ENCODE measurements around the gene MAG. TPM values are rescaled to one million over a fixed set of nuclear protein-coding genes. Genes with fewer than 3 reads are reported as not detected.

The MAG gene
- total and polyA plus RNA-seq, 10 of the 15 experiments (the other 5 are each of a cell fraction or from before 2014, with no cell fraction given), result 0.03 to 0.82 (median 0.17) TPM; not detected in 2

DNA sequence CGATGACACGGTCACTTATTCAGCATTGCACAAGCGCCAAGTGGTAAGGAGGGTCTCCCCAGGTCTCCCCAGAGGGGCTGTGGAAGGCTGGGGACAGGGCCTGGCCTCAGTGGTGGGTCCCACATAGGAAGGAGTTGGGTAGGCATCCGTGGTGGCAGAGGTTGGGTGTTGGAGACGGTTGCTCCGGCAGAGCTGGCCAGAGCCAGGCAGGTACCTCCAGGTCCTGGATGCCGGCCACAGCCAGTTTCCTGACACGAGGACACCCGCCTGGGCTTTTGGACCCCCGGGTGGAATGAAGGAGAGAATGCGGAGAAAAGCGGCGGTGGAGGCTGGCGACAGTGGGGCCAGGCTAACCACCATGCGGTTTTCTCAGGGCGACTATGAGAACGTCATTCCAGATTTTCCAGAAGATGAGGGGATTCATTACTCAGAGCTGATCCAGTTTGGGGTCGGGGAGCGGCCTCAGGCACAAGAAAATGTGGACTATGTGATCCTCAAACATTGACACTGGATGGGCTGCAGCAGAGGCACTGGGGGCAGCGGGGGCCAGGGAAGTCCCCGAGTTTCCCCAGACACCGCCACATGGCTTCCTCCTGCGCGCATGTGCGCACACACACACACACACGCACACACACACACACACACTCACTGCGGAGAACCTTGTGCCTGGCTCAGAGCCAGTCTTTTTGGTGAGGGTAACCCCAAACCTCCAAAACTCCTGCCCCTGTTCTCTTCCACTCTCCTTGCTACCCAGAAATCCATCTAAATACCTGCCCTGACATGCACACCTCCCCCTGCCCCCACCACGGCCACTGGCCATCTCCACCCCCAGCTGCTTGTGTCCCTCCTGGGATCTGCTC lies 54.5 kb downstream of the MAG start:
- Histone ChIP-seq H3K79me2 (ENCODE audit: control insufficient read depth, insufficient read depth, low read length) (no peaks in the 10 kb centered on the region), H2AFZ (ENCODE audit: control insufficient read depth, low read depth, low read length) (peak overlapping the region; percentile 59), H3K9me3 (replicated peaks; ENCODE audit: control insufficient read depth, insufficient read depth, low read length) (no peaks in the 10 kb centered on the region), H3K4me3 (peak overlapping the region; percentile 15; the same call in 1 of the 2 replicates), H4K20me1 (ENCODE audit: control insufficient read depth, insufficient read depth) (no peaks in the 10 kb centered on the region), H3K4me2 (ENCODE audit: control insufficient read depth, insufficient read depth) (peak overlapping the region; percentile 3), H3K9ac (ENCODE audit: control insufficient read depth, insufficient read depth, low read length) (peak overlapping the region; percentile 37), H3K36me3 (ENCODE audit: control insufficient read depth in 2 of 2, insufficient read depth in 2 of 2, low read length in 1 of 2) (peaks cover 7 to 14% of the 10 kb centered on the region in 2 experiments), H3K27ac (ENCODE audit: control insufficient read depth, insufficient read depth) (peak overlapping the region; percentile 97), H3K27me3 (replicated peaks in 1 of 2; ENCODE audit: control insufficient read depth in 2 of 2, insufficient read depth in 2 of 2, low read length in 1 of 2) (no peaks in the 10 kb centered on the region), H3K4me1 (ENCODE audit: control insufficient read depth, insufficient read depth, low read length) (peaks cover 55% of the 10 kb centered on the region)
- POLR2A ChIA-PET, result interaction anchor here (0.6 to 5.4 kb wide), 15 partner anchors 9 to 707 kb away, joined by 3 to 135 read pairs (median 5); no protein-coding TSS in a partner anchor
- BruUV-seq (replicated peaks), result TSS peak; percentile 72
- in situ Hi-C loops (cut with MboI), result loop anchor here (5.0 kb wide), 1 partner anchor 121 kb away; no protein-coding TSS in a partner anchor
- CTCF ChIA-PET, result interaction anchor here (0.7 to 5.8 kb wide), 12 partner anchors 13 to 205 kb away, joined by 3 to 61 read pairs (median 5); no protein-coding TSS in a partner anchor
- FAIRE-seq, result peak; percentile 87
- DNase-seq (ENCODE audit: low read depth, low spot score), result peak; percentile 74
- peak; percentile 67 for ATAC-seq
- intact Hi-C loops (cut with micrococcal nuclease; ENCODE audit: unreplicated experiment), result loop anchor here (1.0 to 5.0 kb wide), 5 partner anchors 11 to 251 kb away; partner anchors contain the start of gene USF2
- WGBS (ENCODE audit: insufficient coverage, insufficient replicate concordance, low lambda C conversion rate, missing lambda C conversion rate), result 8% methylated on average over 28 of the region's 28 CpGs
- SMC1A ChIA-PET (ENCODE audit: uncharacterized antibody, unreplicated experiment), result interaction anchor here (0.7 to 7.7 kb wide), 16 partner anchors 15 to 163 kb away, joined by 3 to 152 read pairs (median 6); partner anchors contain the start of gene CD22
- RAD21 ChIA-PET (ENCODE audit: unreplicated experiment), result interaction anchor here (0.7 to 6.2 kb wide), 17 partner anchors 9 to 149 kb away, joined by 3 to 127 read pairs (median 3); partner anchors contain the start of gene CD22
- TF ChIP-seq SMARCA5 (IDR thresholded peaks at IDR 0.05) (0 out of 2 replicates have a peak, but pooled peaks have one; percentile 22), BHLHE40 (IDR thresholded peaks at IDR 0.05; ENCODE audit: borderline replicate concordance in 1 of 2, low read depth in 2 of 2, low read length in 1 of 2) (peak; percentile 90 to 95), IKZF1 (conservative IDR thresholded peaks at IDR 0.05) (peak; percentile 96), RCOR1 (conservative IDR thresholded peaks at IDR 0.05; ENCODE audit: low read depth, low read length) (no peak), MXI1 (IDR thresholded peaks at IDR 0.05; ENCODE audit: low read depth, low read length) (peak; percentile 84), SPI1 (IDR thresholded peaks at IDR 0.05; ENCODE audit: borderline replicate concordance, insufficient read depth, low read depth, low read length) (no peak), ETV6 (conservative IDR thresholded peaks at IDR 0.05 in 1 of 2, IDR thresholded peaks at IDR 0.05 in 1 of 2; ENCODE audit: borderline replicate concordance in 1 of 2, low read depth in 1 of 2) (peak in 1 of 2 experiments; percentile 57; a peak in 1 of 4 replicates), NR2C2 (IDR thresholded peaks at IDR 0.05; ENCODE audit: borderline replicate concordance, control insufficient read depth, insufficient read length, low read depth) (no peak), POLR2AphosphoS2 (IDR thresholded peaks at IDR 0.05; ENCODE audit: low read depth, low read length) (peak; percentile 89; the same call in 1 of the 2 replicates), EP300 (IDR thresholded peaks at IDR 0.05; ENCODE audit: borderline replicate concordance in 1 of 2, control insufficient read depth in 1 of 2, low read depth in 2 of 2, low read length in 2 of 2) (peak; percentile 66 to 74), PAX8 (IDR thresholded peaks at IDR 0.05) (no peak)
- TF ChIP-seq, protein P1, sequence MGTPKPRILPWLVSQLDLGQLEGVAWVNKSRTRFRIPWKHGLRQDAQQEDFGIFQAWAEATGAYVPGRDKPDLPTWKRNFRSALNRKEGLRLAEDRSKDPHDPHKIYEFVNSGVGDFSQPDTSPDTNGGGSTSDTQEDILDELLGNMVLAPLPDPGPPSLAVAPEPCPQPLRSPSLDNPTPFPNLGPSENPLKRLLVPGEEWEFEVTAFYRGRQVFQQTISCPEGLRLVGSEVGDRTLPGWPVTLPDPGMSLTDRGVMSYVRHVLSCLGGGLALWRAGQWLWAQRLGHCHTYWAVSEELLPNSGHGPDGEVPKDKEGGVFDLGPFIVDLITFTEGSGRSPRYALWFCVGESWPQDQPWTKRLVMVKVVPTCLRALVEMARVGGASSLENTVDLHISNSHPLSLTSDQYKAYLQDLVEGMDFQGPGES (IDR thresholded peaks at IDR 0.05), result no peak
- TF ChIP-seq, protein P2, sequence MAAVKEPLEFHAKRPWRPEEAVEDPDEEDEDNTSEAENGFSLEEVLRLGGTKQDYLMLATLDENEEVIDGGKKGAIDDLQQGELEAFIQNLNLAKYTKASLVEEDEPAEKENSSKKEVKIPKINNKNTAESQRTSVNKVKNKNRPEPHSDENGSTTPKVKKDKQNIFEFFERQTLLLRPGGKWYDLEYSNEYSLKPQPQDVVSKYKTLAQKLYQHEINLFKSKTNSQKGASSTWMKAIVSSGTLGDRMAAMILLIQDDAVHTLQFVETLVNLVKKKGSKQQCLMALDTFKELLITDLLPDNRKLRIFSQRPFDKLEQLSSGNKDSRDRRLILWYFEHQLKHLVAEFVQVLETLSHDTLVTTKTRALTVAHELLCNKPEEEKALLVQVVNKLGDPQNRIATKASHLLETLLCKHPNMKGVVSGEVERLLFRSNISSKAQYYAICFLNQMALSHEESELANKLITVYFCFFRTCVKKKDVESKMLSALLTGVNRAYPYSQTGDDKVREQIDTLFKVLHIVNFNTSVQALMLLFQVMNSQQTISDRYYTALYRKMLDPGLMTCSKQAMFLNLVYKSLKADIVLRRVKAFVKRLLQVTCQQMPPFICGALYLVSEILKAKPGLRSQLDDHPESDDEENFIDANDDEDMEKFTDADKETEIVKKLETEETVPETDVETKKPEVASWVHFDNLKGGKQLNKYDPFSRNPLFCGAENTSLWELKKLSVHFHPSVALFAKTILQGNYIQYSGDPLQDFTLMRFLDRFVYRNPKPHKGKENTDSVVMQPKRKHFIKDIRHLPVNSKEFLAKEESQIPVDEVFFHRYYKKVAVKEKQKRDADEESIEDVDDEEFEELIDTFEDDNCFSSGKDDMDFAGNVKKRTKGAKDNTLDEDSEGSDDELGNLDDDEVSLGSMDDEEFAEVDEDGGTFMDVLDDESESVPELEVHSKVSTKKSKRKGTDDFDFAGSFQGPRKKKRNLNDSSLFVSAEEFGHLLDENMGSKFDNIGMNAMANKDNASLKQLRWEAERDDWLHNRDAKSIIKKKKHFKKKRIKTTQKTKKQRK (IDR thresholded peaks at IDR 0.05; ENCODE audit: low read depth, low read length), result no peak
- TF ChIP-seq, protein P3, sequence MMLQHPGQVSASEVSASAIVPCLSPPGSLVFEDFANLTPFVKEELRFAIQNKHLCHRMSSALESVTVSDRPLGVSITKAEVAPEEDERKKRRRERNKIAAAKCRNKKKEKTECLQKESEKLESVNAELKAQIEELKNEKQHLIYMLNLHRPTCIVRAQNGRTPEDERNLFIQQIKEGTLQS (IDR thresholded peaks at IDR 0.05; ENCODE audit: borderline replicate concordance, extremely low read depth, low read depth, low read length), result no peak

Data from GM12878 (cell line).